Measurements from ENCODE around the gene PRAME.

- TF ChIP-seq CTCF (IDR thresholded peaks at IDR 0.05; ENCODE audit: insufficient read depth, low read length, poor library complexity, severe bottlenecking), result peak; percentile 56
- no peak for TF ChIP-seq EZH2phosphoT487 (conservative IDR thresholded peaks at IDR 0.05; ENCODE audit: low read length)
Observed at GRCh38 chr22:22576244-22576988, 17.4 kb upstream of the PRAME start.
